SK-N-SH (cell line): ENCODE measurements around the gene CEP112. TPM values are rescaled to one million over a fixed set of nuclear protein-coding genes. Genes with fewer than 3 reads are reported as not detected.

Experiments
- CTCF ChIA-PET: fragments of 300-600, 350-600 bp; formaldehyde crosslinking; extraction: SDS; loops from one replicate; lab custom pipeline; 2021; lab: Yijun Ruan, JAX
- POLR2A ChIA-PET: fragments of 350-600 bp; sonication (Branson Sonifier 250); formaldehyde crosslinking; extraction: SDS; loops from one replicate; lab custom pipeline; 2020; ENCODE audit warnings: antibody characterized with exemption, inconsistent platforms; lab: Yijun Ruan, JAX
- DNase-seq: peaks from one replicate; pipeline ENCODE4 v3.0.0; 2012
- H2AFZ ChIP-seq: fragments of 200-600 bp; sonication (generic); 2 replicates; pipeline ENCODE4 v1.8.1; 2016; ENCODE audit warnings: antibody characterized with exemption, mild to moderate bottlenecking, low read depth
- H3F3A ChIP-seq: fragments of 200-600 bp; sonication (generic); replicated peaks from 2 replicates; pipeline ENCODE3; 2016; ENCODE audit warnings: antibody characterized with exemption, mild to moderate bottlenecking; ENCODE audit not compliant: insufficient read depth
- H3K27ac ChIP-seq, 2 experiments: fragments of 200-500 bp in 1 of 2; fragments of 200-600 bp in 1 of 2; sonication (Bioruptor generic) in 1 of 2; sonication (generic), shearing (Covaris generic) in 1 of 2; 2 replicates each; pipeline versions ENCODE4 v1.5.1 to v1.6.1; 2014 to 2016; ENCODE audit warnings: low read depth in 2 of 2, inconsistent platforms in 1 of 2, low read length in 1 of 2, mild to moderate bottlenecking in 1 of 2, mixed read lengths in 1 of 2
- H3K27me3 ChIP-seq: fragments of 200-600 bp; sonication (generic), shearing (Covaris generic); 2 replicates; pipeline ENCODE4 v1.6.1; 2016; ENCODE audit warnings: mixed run types; ENCODE audit not compliant: insufficient read depth
- H3K36me3 ChIP-seq, 2 experiments: fragments of 200-500 bp in 1 of 2; fragments of 200-600 bp in 1 of 2; sonication (Bioruptor generic) in 1 of 2; sonication (generic) in 1 of 2; replicated peaks in 1 of 2; 2 replicates each; pipeline versions ENCODE3 to v1.5.1; 2014 to 2016; ENCODE audit warnings: low read length in 1 of 2, mild to moderate bottlenecking in 1 of 2; ENCODE audit not compliant: insufficient read depth in 2 of 2, control insufficient read depth in 1 of 2
- H3K4me1 ChIP-seq, 2 experiments: fragments of 200-500 bp in 1 of 2; fragments of 200-600 bp in 1 of 2; sonication (Bioruptor generic) in 1 of 2; sonication (generic), shearing (Covaris generic) in 1 of 2; 2 replicates each; pipeline versions ENCODE4 v1.5.1 to v1.6.1; 2014 to 2016; ENCODE audit warnings: low read depth in 1 of 2, low read length in 1 of 2, mixed run types in 1 of 2; ENCODE audit not compliant: insufficient read depth in 2 of 2, control insufficient read depth in 1 of 2
- H3K4me2 ChIP-seq: fragments of 200-600 bp; sonication (generic), shearing (Covaris generic); 2 replicates; pipeline ENCODE4 v1.6.1; 2017; ENCODE audit warnings: mixed run types
- H3K4me3 ChIP-seq, 2 experiments: fragments of 200-500 bp in 1 of 2; fragments of 200-600 bp in 1 of 2; sonication (Bioruptor generic) in 1 of 2; sonication (generic), shearing (Covaris generic) in 1 of 2; 2 replicates each; pipeline versions ENCODE4 v1.5.1 to v1.8.1; 2014 to 2016; ENCODE audit warnings: low read depth in 2 of 2, inconsistent platforms in 1 of 2, low read length in 1 of 2, mild to moderate bottlenecking in 1 of 2, mixed read lengths in 1 of 2, moderate library complexity in 1 of 2
- H3K79me2 ChIP-seq: fragments of 200-600 bp; sonication (generic); 2 replicates; pipeline ENCODE4 v1.8.1; 2017; ENCODE audit warnings: mild to moderate bottlenecking; ENCODE audit not compliant: insufficient read depth
- H3K9ac ChIP-seq: fragments of 200-600 bp; sonication (generic); 2 replicates; pipeline ENCODE4 v1.6.1; 2017; ENCODE audit warnings: mixed run types
- H3K9me2 ChIP-seq: fragments of 200-600 bp; sonication (generic); 2 replicates; pipeline ENCODE4 v1.6.1; 2017; ENCODE audit warnings: mixed run types
- H3K9me3 ChIP-seq: fragments of 200-600 bp; sonication (generic); 2 replicates; pipeline ENCODE4 v1.6.1; 2017; ENCODE audit warnings: mixed run types, mild to moderate bottlenecking, moderate library complexity
- H4K20me1 ChIP-seq: fragments of 200-600 bp; sonication (generic); 2 replicates; pipeline ENCODE4 v1.6.1; 2017; ENCODE audit warnings: mild to moderate bottlenecking, mixed run types; ENCODE audit not compliant: insufficient read depth
- CTCF ChIP-seq: fragments of 200-600 bp; sonication (generic); IDR thresholded peaks from 2 replicates; pipeline ENCODE4 v1.6.1; 2017; ENCODE audit warnings: antibody characterized with exemption, mild to moderate bottlenecking, moderate library complexity
- ELF1 ChIP-seq: IDR thresholded peaks from 2 replicates; pipeline ENCODE4 v1.4.0; 2012
- EP300 ChIP-seq, 2 experiments: IDR thresholded peaks; 2 replicates each; pipeline versions ENCODE4 v1.4.0 to v1.6.1; 2012; ENCODE audit warnings: borderline replicate concordance in 1 of 2, low read depth in 1 of 2, low read length in 1 of 2
- FOSL2 ChIP-seq: IDR thresholded peaks from 2 replicates; pipeline ENCODE4 v1.4.0; 2012; ENCODE audit warnings: low read depth, mild to moderate bottlenecking, moderate library complexity, borderline replicate concordance
- FOXM1 ChIP-seq: IDR thresholded peaks from 2 replicates; pipeline ENCODE4 v1.4.0; 2012; ENCODE audit warnings: low read depth, mild to moderate bottlenecking
- GATA2 ChIP-seq: sonication (generic); formaldehyde crosslinking; IDR thresholded peaks from 2 replicates; pipeline ENCODE4 v1.5.0; 2020; ENCODE audit warnings: mild to moderate bottlenecking, missing genetic modification reagents
- JUND ChIP-seq: IDR thresholded peaks from 2 replicates; pipeline ENCODE4 v1.4.0; 2012
- MAX ChIP-seq: IDR thresholded peaks from 2 replicates; pipeline ENCODE4 v1.4.0; 2012; ENCODE audit warnings: low read depth
- MEF2A ChIP-seq: IDR thresholded peaks from 2 replicates; pipeline ENCODE4 v1.4.0; 2012; ENCODE audit warnings: low read depth, borderline replicate concordance
- MXI1 ChIP-seq: IDR thresholded peaks from 2 replicates; pipeline ENCODE4 v1.6.1; 2012; ENCODE audit warnings: mild to moderate bottlenecking, low read depth, low read length, improper control_type of control experiment
- NRF1 ChIP-seq: IDR thresholded peaks from 2 replicates; pipeline ENCODE4 v1.6.1; 2012; ENCODE audit warnings: low read depth, mild to moderate bottlenecking, low read length
- POLR2AphosphoS5 ChIP-seq: IDR thresholded peaks from 2 replicates; pipeline ENCODE4 v1.6.1; 2012; ENCODE audit warnings: low read depth, low read length
- RAD21 ChIP-seq: IDR thresholded peaks from 2 replicates; pipeline ENCODE4 v1.6.1; 2012; ENCODE audit warnings: mild to moderate bottlenecking, low read length
- RCOR1 ChIP-seq: fragments of 150-350 bp; IDR thresholded peaks from 2 replicates; pipeline ENCODE4 v1.6.1; 2017; ENCODE audit warnings: antibody characterized with exemption, low read length
- RFX5 ChIP-seq: IDR thresholded peaks from 2 replicates; pipeline ENCODE4 v1.6.1; 2012; ENCODE audit warnings: mild to moderate bottlenecking, improper control_type of control experiment, low read length
- RXRA ChIP-seq: IDR thresholded peaks from 2 replicates; pipeline ENCODE4 v1.4.0; 2012; ENCODE audit warnings: low read depth, mild to moderate bottlenecking, borderline replicate concordance
- SIN3A ChIP-seq: IDR thresholded peaks from 2 replicates; pipeline ENCODE4 v1.6.1; 2012; ENCODE audit warnings: low read depth, mild to moderate bottlenecking, low read length, moderate library complexity, borderline replicate concordance
- SMC3 ChIP-seq: IDR thresholded peaks from 2 replicates; pipeline ENCODE4 v1.6.1; 2012; ENCODE audit warnings: low read depth, low read length, improper control_type of control experiment
- TAF1 ChIP-seq: IDR thresholded peaks from 2 replicates; pipeline ENCODE4 v1.6.1; 2012; ENCODE audit warnings: low read depth, mild to moderate bottlenecking, low read length, moderate library complexity, borderline replicate concordance
- TCF12 ChIP-seq: IDR thresholded peaks from 2 replicates; pipeline ENCODE4 v1.4.0; 2012
- USF2 ChIP-seq: fragments of 150-350 bp; IDR thresholded peaks from 2 replicates; pipeline ENCODE4 v1.6.1; 2017; ENCODE audit warnings: antibody characterized with exemption, low read length, low read depth, borderline replicate concordance
- YY1 ChIP-seq: IDR thresholded peaks from 2 replicates; pipeline ENCODE4 v1.4.0; 2012; ENCODE audit warnings: low read depth, mild to moderate bottlenecking
- ZBTB33 ChIP-seq: IDR thresholded peaks from 2 replicates; pipeline ENCODE4 v1.4.0; 2012; ENCODE audit warnings: low read depth, borderline replicate concordance
- WGBS: methylation state at CpG from one replicate; pipeline ENCODE4 v1.1.6; 2017; ENCODE audit warnings: low lambda C conversion rate; 5-methylcytosine and 5-hydroxymethylcytosine counted together
- polyA plus RNA-seq, 3 experiments: library from polyadenylated mRNA; depleted of rRNA; stranded (reverse); fragments of >200 nt; gene quantifications; 2 replicates each; pipeline ENCODE4 v1.2.3, GENCODE V29; 2012
- TF ChIP-seq, protein P1 (sequence below): IDR thresholded peaks from 2 replicates; pipeline ENCODE4; 2012

The CEP112 gene
- polyA plus RNA-seq, 1 of the 3 experiments (the other 2 are of a cell fraction): 7.9 TPM

DNA sequence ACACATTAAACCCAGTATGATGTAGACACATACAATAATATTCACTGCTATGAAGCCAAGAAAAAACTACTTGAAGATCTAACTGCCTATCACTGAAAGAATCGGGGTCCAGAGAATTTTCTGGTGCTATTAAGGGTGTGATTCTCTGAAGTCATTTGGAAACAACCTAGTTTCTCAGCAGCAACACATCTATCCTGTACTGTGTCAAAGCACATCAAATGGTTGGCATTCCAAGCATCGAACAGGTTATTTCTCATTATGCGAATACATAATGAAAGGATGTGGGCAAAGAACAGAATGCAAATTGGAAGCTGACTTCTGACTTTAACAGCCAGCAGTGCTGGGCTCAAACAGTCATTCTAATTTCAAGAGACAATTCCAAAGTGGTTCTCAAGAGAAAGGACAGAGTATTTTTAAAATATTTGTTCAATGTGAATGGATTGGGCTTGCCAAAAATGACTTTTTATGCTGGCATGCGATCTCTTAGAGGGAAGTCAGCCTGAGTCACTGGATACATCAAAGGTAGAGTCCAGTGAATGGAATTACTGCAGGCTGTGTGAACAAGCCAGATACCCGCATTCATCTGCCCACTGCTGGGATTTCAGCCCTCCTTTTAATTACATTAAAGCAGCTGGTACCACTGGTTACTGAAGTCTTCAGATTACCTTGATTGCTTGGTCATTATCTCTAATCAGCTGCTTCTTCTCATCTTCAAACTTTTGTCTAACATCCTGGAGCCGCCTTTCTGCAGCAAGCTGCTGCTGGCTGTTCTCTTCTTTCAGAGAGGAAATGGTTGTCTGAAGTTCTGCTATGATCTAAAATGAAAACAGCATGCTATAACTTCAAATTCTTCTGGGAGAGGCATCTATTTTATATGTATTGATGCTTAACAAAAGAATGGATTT is 449.3 kb downstream of the CEP112 start:
- no peaks in the 10 kb centered on the region for H3K9me3 ChIP-seq
- DNase-seq: peak; percentile 14
- H3F3A ChIP-seq: peaks cover 32% of the 10 kb centered on the region
- H3K27me3 ChIP-seq: no peaks in the 10 kb centered on the region
- H3K36me3 ChIP-seq: no peaks in the 10 kb centered on the region
- H3K27ac ChIP-seq: peak overlapping the region; percentile 92 to 98
- POLR2A ChIA-PET: no interaction called here
- no peaks in the 10 kb centered on the region for H4K20me1 ChIP-seq
- no peak overlapping the region for H2AFZ ChIP-seq
- 22% methylated on average over 6 of the region's 6 CpGs for WGBS
- peak overlapping the region; percentile 69; the same call in 1 of the 2 replicates for H3K9ac ChIP-seq
- H3K9me2 ChIP-seq: no peaks in the 10 kb centered on the region
- H3K4me2 ChIP-seq: peak overlapping the region; percentile 58
- peaks cover 0 to 17% of the 10 kb centered on the region in 2 experiments; a peak in 3 of 4 replicates for H3K4me1 ChIP-seq
- H3K79me2 ChIP-seq: no peaks in the 10 kb centered on the region
- CTCF ChIA-PET: interaction anchor here (1.1 kb wide), 1 partner anchor 12 kb away, joined by 3 read pairs; no protein-coding TSS in a partner anchor
- peak overlapping the region; percentile 22 to 40; a peak in 3 of 4 replicates for H3K4me3 ChIP-seq
- TF ChIP-seq ZBTB33 (peak; percentile 22; the same call in 1 of the 2 replicates), ELF1 (no peak), RXRA (peak; percentile 46; the same call in 1 of the 2 replicates), MXI1 (no peak), SMC3 (peak; percentile 14; the same call in 1 of the 2 replicates), FOSL2 (peak; percentile 96), YY1 (peak; percentile 41; the same call in 1 of the 2 replicates), TCF12 (peak; percentile 96), TAF1 (no peak), RAD21 (no peak; the same call in 1 of the 2 replicates), GATA2 (CRISPR knock-in tag) (no peak), NRF1 (no peak), EP300 (IDR thresholded peaks at IDR 0.05; ENCODE audit: borderline replicate concordance in 1 of 2, low read depth in 1 of 2, low read length in 1 of 2) (peak; percentile 62 to 94), FOXM1 (peak; percentile 82; the same call in 1 of the 2 replicates), RFX5 (no peak), MEF2A (peak; percentile 64), CTCF (no peak), USF2 (no peak), POLR2AphosphoS5 (peak; percentile 83), SIN3A (no peak), JUND (peak; percentile 96), RCOR1 (no peak), MAX (peak; percentile 70; the same call in 1 of the 2 replicates)
- TF ChIP-seq, protein P1, sequence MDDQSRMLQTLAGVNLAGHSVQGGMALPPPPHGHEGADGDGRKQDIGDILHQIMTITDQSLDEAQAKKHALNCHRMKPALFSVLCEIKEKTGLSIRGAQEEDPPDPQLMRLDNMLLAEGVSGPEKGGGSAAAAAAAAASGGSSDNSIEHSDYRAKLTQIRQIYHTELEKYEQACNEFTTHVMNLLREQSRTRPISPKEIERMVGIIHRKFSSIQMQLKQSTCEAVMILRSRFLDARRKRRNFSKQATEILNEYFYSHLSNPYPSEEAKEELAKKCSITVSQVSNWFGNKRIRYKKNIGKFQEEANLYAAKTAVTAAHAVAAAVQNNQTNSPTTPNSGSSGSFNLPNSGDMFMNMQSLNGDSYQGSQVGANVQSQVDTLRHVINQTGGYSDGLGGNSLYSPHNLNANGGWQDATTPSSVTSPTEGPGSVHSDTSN: peak; percentile 94
